Renal pelvis (tissue), 4 donors: ENCODE measurements around the gene PARD3B. TPM values are rescaled to one million over a fixed set of nuclear protein-coding genes. Genes with fewer than 3 reads are reported as not detected.

ENCODE experiments used
- DNase-seq: peaks from one replicate; pipeline ENCODE4 v3.0.0-alpha.2; 2013
- polyA plus RNA-seq, 3 donors: library from polyadenylated mRNA; unstranded; fragments of 120-200 nt; gene quantifications; one replicate each; pipeline ENCODE4 v1.2.1, GENCODE V29; 2013; ENCODE audit not compliant: insufficient read length in 3 of 3

PARD3B gene
- polyA plus RNA-seq, 3 donors: 33.2 to 37.3 (median 34.3) TPM

DNA sequence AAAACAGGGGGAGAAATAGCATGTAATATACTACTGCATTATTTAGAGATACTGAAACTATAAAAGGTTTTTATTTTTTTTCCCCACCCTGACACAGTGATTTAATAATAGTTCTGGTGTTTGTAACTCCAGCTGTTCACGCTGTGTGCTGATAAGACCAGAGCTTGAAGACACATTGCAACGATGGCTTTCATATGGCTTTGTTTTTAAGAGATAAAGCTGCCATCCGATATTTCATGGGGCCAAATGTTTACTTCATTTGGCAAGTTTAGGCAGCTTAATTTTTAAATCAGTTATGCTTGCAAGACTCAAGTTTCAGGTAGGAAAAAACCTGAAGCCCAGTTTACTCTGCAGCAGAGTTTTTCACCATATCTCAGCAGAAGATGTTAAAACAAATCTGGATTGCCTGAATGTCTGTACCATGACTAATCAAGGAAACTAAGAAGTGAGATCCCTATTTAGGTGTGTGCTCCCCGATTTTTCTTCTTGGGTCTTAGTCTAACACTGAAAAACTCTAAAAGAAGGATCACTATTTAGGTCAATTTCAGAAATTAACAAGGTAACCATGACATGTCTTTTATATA lies 508.6 kb downstream of the PARD3B start:
- DNase-seq: peak; percentile 23

DNA sequence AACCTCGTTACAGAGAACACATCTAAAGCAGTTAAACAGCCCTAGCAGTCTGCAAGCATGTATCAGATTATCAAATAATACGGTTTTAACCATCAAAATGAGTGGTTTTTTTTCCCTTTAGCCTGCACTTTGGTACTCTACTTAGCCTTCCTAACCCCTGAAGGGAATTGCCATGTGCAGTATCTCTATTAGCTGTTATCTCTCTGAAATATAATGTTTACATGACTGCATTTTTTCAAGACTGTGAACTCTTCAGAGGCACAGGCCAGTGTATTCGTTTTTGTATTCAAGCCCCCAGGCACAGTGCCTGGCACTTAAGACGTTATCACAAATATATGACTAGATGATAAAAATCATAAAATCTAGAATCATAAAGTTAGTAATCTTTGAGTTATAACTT lies 509.5 kb downstream of the PARD3B start:
- no peak for DNase-seq

DNA sequence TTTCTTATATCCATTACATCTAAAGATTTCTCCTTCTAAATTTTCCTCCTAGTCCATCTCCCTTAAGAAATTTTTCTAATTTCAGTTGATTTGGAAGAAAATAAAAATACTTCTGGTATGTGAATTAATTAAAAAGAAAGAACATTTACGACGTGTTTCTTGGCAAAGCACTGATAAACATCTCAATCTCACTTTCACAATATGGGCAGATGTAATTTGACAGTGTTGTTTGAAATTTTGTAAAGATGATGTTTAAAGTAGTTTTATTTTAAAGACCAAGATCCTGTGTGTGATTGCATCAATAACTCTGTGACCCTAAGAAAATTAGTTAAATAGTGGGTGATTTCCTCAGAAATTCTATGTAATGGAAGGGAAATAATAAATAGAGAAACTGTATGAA lies 510.0 kb downstream of the PARD3B start:
- no peak for DNase-seq

DNA sequence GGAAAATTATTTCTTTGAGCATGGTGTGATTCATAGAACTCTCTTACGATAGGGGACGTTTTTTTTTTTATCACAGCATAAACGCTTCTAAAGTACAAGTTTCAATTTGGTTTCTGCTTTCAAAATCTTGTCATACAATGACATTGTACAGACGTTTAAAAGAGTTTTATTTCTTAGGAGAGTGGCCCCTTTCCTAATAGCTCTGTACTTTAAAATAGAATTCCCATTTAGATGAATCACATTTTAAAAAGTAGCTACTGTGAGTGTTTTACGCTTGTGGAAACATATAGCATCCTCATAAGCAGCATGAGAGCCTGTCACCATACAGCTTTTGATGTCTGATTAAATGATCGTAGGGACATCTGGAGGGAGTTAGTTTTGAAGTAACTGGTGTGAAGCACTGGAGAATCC lies 510.9 kb downstream of the PARD3B start:
- DNase-seq: no peak

DNA sequence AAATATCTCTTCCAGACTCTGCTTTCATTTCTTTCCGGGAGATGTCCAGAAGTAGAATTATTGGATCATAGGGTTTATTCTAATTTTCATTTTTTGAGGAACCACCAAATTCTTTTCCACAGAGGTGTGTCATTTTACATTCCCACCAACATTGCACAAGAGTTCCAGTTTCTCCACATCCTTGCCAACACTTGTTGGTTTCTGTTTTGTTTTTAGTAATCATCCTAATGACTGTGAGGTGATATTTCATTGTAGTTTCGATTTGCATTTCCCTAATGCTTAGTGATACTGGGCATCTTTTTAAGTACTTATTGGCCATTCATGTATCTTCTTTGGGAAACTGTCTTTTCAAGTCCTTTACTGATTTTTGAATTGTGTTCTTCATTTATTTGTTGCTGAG lies 513.1 kb downstream of the PARD3B start:
- no peak for DNase-seq

DNA sequence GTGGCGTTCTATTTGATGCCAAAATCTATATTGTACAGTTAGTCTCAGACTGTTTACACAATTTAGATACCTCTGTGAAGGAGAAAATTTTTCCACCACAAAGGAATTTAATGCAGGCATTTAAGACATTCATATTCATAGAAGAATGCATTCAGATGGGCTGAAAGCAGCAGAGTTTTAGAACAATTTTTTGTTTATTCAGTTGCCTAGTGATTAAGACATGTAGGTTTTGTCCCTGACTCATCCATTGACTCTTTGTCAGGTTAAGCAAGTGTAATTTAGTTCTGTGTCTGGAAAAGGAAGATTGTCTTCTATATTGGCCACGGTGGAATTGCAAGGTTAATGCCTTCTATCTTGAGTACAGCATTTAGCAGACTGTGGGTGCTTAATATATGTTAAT lies 515.0 kb downstream of the PARD3B start:
- DNase-seq: no peak

DNA sequence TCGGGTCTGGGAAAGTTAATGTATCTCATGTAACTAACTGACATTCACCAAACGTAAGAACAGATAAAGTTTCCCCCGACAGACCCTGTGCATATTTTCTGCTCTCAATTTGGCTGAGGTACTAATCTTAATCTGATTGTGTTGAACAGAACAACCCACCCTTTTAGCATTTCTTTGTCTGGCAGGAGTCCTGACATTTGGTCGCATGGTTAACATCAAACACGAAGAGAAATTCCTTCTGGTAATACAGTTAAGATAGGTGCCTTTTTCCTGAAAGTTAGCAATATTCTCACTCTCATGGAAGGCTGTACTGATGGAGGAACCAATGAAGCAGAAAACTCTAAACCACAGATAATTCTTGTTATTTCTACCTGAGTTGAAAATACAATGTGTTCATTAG lies 520.8 kb downstream of the PARD3B start:
- DNase-seq: no peak

DNA sequence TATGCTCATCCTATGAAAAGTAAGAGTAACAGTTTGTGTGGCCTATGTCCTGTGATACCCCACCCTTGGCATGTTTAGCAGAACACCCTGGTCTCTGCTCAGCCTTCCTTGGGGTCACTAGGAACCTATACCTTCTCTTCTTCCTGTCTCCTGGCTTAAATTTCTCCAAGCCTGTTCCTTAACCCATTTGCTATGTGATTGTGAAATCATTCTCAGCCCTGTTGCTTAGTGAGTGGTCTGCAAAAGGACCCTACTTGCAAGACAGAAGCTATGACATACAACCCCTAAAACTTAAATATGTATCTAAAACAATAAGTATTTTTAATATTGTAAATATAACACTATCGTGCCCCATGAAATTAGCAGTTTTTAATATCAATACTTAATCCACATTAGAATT lies 524.7 kb downstream of the PARD3B start:
- no peak for DNase-seq

DNA sequence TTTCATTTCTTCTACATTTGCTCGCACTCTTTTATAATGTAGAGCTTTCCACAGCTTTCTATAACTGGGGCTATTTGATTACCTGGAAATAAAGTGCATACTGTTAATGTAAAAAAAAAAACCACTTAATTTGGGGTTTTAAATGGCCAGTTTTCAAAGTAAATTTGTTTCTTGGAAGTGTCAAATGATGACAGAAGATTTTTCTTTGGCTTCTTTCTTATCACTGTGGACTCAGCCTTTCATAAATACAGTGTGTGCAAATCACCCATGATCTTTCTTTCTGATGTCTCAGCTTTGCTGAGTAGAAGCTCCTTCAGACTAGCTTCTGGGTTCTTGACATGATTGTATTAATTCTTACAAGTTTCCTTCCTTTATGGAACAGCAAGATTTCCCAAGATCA lies 525.6 kb downstream of the PARD3B start:
- no peak for DNase-seq

DNA sequence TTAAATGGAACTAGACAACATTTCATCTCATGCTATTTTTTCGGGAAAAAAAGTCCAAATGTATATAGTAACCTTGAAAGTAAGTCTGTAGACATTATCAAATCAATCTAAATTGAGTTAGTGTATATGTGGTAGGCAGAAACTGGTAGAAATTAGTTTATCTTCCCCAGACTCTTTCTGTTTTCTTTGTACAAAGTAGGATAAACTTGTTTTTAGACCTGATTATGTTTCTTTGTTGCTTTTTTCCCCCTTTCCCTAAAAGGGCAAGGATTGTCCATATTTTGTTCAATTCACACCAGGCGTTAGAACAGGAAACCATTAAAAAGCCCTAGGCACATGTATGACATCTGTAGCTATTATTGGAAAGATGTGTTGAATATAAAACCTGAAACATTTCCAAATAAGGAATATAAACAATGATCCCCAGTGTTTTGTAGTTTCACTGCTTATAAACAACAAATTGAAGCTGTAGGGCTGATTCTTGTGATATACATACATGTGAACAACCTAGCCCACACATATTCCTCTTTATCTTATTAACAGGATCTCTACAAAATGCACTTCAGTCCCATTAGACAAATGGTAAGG lies 528.3 kb downstream of the PARD3B start:
- DNase-seq: no peak

DNA sequence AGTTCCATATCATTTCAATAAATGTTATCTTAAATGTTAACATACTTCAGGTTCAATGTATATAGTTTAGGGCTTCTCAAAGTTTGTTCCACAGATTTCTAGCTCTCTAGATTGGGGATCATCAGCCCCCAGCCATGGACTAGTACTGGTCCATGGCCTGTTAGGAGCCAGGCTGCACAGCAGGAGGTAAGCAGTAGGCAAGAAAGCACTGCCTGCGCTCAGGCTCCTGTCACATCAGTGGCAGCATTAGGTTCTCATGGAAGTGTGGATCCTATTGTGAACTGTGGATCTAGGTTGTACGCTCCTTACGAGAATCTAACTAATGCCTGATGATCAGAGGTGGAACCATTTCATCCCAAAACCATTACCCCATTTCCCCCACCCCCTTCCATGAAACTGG lies 531.1 kb downstream of the PARD3B start:
- DNase-seq: no peak

DNA sequence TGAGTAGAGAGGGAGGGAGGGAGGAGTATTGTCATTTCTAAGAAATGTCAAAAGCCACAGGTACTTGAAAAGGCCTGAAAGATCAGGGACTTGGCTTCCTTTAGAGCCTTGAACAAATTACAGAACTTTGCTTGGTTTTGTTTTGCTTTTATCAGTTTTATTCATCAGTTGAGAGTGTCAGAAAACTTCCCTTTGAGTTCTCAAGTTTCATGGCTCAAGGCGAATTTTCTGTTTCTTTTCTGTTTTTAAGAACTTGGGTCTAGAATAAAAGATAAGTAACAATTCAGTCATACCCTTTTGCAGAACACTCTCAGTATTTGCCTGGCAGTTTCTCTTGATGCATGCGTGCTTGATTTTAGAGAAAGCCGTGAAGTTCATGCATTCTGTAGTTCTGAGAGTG lies 531.9 kb downstream of the PARD3B start:
- no peak for DNase-seq

DNA sequence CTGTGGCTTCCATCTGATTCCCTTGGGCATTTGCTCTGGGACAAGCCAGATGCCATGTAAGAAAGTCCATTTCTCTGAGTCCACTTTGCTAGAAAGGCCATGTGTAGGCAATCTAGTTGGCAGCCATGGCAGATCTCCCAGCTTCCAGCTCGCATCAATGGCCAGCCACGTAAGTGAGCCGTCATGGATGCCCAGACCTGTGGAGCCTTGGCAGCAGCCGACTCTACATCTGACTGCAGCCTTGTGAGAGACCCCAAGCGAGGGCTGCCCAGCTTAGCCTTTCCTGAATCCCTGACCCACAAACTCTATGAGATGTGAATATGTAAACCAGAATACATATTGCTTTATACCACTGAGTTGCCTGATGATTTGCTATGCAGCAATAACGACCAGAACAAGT lies 533.5 kb downstream of the PARD3B start:
- no peak for DNase-seq

DNA sequence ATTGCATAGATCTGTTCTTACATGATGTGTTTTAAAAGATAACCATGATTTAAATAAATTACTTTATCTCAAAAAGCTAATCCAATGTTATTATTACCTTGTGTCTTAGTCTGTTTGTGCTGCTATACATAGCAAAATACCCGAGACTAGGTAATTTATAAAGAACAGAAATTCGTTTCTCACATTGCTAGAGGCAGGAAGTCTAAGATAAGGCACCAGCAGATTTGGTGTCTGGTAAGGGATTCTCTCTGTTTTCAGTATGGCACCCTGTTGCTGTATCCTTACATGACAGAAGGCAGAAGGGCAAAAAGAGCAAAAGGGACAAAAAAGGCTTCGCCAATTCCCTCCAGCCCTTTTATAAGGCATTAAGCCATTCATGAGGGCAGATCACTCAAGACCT lies 533.9 kb downstream of the PARD3B start:
- DNase-seq: no peak

DNA sequence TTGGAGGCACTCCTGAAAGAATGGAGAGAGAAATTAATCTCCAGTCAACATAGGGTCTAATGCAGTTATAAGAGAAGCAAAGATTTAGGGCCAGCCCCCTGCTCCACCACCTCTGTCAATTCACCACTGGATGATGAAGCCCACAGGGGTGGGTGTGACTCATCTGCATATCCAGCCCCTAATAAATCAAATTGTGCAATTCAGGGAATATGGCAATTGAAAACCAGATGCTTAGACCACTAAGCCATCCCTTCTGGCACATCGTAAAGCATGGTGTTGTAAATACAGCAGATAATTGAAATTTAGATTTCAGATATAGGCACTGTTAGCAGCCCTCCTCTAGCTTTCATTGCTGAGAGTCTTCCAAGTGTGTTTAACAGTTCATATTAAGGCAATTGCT lies 541.4 kb downstream of the PARD3B start:
- no peak for DNase-seq

DNA sequence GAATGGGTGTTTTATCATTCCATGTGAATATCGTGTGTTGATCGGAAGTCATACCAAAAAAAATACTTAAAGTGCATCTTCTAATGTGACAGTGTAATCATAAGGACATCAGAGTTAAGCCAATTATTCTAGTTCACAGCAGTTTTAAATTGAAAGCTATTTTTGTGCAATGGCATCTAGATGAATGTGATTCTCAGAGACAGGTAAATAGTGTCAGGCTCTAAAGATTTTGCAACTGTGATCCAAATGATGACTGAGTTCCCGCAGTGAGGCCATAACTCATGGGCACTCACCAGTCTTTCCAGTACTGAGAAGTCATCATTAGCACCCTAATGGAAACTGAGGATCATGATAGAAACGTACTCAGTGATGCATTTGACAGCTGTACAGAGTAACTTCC lies 542.6 kb downstream of the PARD3B start:
- DNase-seq: no peak

DNA sequence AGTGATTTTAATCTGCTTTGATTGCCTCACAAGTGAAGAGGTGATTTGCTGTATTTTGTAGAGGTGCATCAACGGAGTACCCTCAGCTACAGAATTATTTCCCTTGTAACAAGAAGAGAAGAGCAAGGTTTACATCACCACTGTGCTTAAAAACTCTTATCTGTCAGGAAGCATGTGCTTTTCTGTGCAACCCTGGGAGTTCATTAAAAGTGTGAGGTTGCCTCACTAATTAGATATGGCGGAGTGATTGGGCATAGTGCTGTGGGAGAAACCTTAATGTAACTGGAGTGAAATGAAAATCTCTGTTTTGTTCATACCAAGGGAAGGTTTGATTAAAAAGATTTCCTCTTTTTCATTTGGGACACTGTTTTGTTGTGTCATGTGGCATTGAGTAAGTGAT lies 544.7 kb downstream of the PARD3B start:
- no peak for DNase-seq

DNA sequence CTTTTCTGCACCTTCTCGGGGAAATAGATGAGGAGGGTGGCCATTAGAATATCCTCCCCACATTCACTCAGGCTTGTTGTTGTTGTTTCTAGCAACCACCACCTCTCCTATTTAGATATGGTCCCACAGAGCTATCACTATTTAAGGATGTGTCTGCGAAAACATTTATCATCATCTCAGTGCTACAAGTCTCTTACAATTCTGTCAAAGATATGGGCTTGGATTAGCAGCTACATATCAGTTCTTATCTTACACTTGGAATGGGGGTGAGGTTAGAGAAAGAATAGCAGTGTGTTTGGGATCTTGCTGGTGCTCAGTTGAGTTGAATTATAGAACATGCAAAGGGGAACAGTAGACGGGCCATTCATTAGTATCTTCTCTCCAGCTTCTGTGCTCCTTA lies 546.1 kb downstream of the PARD3B start:
- DNase-seq: no peak

DNA sequence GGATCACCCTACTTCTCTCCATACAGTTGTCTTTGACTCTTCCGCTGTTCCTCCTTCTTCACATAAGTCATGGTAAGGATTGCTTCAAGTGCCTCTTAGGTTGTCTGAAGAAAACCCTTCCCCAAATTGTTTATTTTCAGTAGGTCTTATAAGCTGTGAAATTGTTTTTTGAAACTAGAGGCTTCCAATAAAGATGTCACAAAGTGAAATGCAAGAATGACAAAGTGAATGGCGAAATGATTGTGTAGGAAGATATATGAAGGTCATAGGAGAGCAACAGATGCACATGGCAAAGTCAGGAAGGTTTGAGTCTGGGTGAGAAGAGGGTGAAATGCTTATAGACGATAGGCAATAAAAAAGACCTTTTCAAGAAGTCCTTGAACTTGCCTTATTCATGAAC lies 548.8 kb downstream of the PARD3B start:
- DNase-seq: no peak

DNA sequence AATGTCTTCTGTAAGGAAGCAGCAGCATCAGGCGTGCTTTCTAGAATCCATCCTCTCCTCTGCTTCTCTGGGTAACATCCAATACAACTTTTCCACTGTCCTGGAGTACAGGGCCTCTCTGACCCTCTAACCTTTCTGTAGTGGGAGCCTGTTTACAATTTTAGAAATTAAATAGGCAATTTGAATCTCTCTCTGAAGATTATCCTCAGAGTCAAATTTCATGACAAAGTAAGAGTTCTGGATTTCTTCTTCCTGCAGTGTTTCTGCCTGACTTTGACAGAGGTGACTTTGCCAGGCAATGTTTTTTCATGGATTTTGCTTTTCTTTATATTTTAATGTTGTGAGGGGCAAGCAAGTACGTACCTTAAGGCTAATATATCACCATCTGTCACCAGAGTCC lies 558.4 kb downstream of the PARD3B start:
- DNase-seq: no peak

DNA sequence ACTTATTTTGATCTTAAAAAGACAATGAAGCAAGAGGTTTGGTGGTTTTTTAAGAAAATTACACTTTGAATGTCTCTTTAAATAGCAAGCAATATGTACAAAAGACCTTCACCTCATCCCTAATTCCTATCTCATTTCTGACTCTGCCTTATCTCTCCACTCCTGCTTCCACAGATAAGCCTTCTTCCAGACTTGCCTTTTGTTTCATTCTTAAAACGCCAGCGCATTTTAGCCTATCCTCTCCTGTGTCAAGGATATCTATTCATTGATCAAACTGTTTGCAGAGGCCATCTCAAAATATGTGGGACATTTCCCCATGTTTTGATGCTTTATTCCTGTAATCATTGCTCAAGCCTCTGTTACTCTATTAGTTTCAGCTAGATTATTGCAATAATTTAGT lies 562.5 kb downstream of the PARD3B start:
- no peak for DNase-seq

DNA sequence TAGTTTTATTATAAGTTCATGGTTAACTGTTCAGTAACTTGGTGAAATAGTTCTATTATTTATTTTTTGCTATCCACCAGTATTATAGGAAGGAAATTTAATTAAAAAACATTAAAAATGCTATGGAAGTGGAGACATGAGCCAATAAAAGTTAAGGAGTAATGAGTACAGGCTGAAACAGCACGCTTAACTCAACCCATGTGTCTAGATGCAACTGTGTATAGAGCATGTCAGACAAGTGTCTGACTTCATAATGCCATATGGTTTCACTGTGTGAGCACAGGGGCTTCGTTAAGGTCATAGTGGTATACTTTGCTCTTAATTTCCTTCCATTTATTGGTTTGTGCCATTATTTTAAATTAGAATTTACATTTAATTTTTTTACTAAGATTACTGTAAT lies 570.2 kb downstream of the PARD3B start:
- DNase-seq: no peak

DNA sequence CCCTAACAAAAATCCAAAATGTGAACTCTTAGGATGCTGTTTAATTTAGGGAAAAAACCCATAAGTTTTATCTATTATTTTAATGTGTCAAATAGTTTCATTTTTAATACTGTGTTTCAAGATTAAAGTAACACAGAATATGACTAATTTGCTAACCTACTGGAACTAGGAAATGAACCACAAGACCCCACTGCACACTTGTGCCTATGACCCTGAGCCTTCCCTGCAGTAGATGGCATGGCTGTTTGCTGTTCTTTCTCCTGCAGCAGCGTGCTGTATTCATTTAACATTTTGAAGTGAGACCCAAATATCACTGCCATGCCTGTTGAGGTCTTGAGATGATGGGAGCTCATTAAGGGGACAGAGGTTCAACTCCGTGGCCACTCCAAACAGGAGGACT lies 571.9 kb downstream of the PARD3B start:
- no peak for DNase-seq

DNA sequence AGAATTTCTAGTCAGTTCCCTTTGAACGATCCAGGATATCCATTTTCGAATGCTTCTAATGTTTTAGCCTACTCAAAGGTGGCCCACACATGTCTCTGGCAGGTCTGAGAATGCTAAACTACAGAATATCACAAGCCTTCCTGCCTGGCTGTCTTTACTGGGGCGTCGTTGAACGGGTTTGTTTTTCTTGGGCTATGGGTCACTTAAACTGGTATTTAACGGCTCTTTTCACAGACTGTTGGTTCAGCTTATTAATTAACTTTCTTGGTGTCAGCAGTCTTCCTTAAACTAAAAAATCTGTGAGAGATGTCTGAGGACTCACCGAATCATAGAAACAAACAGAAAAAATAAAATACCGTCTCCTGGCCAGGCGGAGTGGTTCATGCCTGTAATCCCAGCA lies 573.9 kb downstream of the PARD3B start:
- peak; percentile 52 for DNase-seq

DNA sequence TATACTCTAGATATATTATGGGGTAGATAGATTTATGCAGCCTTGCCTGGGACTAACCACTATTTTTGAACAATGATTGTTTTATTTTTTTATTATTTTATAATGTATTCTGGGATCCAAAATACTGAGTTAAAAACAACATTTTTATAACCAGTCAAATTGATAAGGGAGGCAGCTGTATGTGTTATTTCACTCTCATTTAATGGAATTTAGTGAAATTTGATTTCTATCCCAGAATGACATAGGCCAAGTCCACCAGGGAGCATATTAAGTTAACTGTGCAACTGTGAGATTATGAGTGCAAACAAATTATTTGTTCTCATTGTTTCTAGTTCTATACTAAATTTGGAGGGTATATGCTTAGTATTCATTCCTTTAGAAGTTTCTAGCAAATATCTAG lies 583.5 kb downstream of the PARD3B start:
- peak; percentile 14 for DNase-seq
